NCI-H2029 treated with DMSO at 0.1 percent for 48 hours (cell line): Measurements from ENCODE around the gene AKAP6.
"Not testable (repeated sequence)": the region's sequence is repeated elsewhere in the genome, so short reads cannot be mapped to it uniquely, and the experiment has no call there.

Experiments
- DNase-seq: peaks from one replicate; lab custom pipeline; 2025; lab: John Stamatoyannopoulos, UW

Gene AKAP6

DNA sequence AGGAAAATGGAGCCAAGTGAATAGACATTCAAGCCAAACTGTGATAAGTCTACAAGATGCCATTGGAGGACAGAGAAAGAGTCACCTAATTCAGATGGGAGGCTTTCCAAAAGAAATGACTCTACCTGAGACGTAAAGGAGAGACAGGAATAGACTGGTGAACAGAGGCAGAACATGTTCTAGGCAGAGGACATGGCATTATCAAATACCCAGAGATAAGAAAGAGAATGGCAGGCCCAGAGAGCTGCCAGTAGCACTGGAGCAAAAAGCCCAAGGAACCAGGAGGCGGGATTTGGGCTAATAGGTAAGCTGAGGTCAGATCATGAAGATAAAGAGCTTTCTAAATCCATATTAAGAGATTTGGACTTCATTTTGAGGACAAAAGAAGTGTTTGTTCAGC, 207.1 kb downstream of the AKAP6 start:
- no peak for DNase-seq

DNA sequence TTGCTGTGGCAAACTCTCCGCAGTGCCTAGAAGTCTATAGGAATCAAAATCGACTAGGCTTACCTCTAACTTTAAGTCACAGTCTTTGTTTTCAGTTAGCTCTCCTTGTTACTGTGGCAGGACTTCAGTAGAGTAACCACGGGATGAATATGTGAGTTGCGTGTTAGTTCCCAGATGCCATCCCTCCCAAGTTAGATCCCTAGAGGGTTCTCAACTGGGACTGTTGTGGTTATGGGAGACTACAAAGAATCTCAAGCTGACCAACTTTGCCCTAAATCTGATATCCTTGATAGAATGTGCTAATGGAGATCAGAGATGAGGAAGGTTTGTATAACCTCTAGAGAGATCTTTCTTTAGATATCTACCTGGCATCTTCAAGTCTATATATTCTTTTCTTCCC, 208.1 kb downstream of the AKAP6 start:
- DNase-seq, result no peak

DNA sequence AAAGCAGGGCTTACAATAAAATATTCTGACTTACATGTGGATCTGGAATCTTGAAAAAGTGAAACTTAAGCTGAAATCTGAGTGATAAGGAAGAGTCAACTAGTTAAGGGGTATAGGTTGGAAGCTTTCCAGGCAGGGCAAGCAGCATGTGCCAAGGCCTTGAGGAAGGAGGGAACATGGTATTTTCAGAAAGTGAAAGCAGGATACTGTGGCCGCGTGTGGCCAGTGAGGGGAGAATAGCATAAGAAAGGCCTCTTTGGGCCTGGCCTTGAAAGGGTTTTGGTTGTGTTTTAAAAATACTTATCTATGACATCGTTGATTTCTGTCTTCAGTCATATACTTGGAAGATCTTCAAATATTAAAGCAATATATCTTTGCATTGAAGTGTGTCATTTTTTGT, 213.4 kb downstream of the AKAP6 start:
- peak; percentile 97 for DNase-seq

GRCh38 chr14:32545095-32545494, 216.0 kb downstream of the AKAP6 start:
- DNase-seq, result no peak

GRCh38 chr14:32545506-32546210, 216.6 kb downstream of the AKAP6 start:
- DNase-seq, result no peak

DNA sequence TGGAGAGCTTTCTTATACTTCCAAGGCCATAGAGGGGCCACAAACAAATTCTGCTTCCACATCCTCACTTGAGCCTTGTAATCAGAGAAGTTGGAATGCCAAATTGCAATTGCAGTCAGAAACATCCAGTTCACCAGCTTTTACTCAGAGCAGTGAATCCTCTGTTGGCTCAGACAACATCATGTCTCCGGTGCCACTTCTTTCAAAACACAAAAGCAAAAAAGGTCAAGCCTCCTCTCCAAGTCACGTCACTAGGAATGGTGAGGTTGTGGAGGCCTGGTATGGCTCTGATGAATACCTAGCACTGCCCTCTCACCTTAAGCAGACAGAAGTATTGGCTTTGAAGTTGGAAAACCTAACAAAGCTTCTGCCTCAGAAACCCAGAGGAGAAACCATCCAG, 217.1 kb downstream of the AKAP6 start:
- DNase-seq, result peak; percentile 72

- DNase-seq, result no peak
Observed at GRCh38 chr14:32552766-32553165, 223.7 kb downstream of the AKAP6 start.

- DNase-seq, result no peak
Observed at GRCh38 chr14:32559048-32559447, 229.9 kb downstream of the AKAP6 start.

DNA sequence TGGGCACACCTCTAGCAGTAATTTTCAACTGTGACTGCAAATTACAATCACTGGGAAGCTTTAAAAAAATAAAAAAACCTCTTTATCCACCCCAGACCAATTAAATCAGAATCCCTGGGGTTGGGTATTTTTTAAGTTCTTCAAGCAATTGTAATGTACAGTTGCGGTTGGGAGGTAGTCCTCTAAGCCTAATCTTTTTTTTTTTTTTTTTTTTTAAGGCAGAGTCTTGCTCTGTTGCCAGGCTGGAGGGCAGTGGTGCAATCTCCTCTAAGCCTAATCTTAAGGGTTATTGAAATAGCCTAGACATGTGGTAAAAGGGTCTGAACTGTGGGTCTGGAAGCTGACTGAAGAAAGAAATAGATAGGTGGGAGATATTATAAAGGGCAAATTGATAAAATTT, 230.5 kb downstream of the AKAP6 start:
- DNase-seq, result no peak

DNA sequence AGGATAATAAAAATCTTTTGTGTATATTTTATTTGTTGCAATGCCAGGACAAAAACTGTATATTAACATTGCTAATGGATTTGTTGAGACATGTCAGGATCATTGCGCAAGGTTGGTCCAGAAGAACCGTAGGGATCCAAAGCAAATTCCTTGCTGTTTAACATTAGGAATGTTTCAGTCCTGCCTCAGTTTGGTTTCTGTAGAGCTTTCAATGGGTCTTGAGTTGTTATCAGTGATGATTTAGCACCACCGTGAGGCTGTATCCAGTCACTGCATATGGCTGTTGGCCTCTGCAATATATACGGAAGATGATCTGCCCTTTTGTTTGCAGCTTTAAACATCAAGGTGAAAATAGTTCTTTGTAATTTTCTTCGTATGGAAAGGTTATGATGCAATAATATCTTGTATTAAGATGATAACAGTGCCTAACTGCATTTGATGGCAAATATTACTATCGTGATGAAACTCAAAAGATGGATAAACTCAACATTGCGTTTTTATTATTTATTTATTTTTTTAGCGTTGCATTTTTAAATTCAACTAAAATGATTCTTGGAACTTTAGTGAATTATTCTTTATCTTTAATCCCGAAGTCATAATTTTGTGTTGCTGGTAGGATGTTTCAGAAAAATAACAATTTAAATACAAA, 231.2 kb downstream of the AKAP6 start:
- peak; percentile 100 for DNase-seq

DNA sequence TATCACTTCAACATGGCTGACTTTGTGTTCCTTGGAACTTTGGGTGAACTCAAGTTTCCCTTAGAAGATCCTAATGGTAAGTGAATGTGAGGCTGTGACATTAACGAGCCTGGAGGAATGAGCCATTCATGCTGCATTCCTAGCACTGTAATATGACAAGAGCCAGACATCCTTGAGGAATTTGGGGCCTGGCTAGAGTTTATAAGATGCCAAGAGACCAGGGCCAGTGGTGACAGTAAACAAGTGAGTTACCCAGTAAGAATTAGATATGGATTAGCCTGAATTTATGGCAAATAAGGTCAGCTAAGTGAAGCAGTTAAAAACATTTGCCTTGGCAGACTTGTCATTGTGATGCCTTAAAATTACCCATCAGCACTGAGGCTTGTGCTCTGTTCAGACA, 232.4 kb downstream of the AKAP6 start:
- no peak for DNase-seq

GRCh38 chr14:32564596-32564995, 235.5 kb downstream of the AKAP6 start:
- no peak for DNase-seq

DNA sequence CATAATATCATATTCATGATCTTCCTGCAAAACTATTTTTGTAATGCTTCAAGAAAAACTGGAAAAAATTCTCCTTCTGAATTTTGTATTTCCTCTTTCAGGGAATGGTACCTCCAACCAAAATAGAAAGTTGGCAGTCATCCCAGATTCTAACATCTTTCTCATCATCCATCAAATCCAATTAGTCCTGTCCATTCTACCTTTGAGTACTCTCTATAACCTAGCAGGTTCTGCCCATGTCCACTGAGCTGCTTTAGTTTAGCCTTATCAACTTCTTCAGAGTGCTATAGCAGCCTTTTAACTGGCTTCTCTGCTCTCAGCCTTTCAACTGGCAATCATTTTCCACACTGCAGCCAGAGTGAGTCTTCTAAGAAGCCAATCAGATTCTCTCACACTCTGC, 236.2 kb downstream of the AKAP6 start:
- DNase-seq, result peak; percentile 95

DNA sequence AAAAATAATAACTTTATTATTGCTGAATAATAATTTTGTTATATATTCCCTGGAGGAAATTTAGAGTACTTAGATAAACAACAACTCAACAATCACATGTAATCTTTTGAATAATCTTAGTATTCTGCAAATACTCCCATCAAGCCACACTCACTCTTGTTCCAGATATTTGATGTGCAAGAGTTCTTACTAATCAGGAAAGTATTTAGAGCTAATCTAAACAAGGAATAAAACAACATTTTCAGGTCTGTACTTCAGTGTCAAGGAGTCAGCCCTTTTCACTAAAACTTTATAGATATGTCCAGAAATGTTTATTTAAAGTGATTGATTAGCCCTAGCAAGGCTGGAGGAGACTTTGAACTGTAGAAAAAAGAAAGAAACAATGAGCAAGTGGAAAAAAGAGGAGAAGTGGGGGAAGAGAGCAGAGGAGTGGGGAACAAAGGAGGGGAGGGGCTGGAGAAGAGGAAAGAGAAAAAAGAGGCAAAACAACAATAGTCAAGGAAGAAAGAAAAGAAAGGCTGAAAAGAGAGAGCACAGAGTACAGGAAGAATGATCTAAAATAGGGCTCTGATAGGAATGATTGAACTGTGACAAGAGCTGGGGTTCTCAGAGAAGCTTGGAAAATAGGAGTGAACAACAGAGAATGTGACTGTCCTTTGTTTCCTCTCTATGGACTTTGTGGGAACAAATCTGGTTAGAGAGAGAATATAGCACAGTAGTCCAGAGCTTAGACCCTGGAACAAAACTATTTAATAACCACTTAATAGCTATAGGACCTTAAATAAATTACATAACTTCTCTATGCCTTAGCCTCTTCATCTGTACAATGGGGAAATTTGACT, 238.7 kb downstream of the AKAP6 start:
- no peak for DNase-seq

GRCh38 chr14:32571551-32571950, 242.5 kb downstream of the AKAP6 start:
- no peak for DNase-seq

DNA sequence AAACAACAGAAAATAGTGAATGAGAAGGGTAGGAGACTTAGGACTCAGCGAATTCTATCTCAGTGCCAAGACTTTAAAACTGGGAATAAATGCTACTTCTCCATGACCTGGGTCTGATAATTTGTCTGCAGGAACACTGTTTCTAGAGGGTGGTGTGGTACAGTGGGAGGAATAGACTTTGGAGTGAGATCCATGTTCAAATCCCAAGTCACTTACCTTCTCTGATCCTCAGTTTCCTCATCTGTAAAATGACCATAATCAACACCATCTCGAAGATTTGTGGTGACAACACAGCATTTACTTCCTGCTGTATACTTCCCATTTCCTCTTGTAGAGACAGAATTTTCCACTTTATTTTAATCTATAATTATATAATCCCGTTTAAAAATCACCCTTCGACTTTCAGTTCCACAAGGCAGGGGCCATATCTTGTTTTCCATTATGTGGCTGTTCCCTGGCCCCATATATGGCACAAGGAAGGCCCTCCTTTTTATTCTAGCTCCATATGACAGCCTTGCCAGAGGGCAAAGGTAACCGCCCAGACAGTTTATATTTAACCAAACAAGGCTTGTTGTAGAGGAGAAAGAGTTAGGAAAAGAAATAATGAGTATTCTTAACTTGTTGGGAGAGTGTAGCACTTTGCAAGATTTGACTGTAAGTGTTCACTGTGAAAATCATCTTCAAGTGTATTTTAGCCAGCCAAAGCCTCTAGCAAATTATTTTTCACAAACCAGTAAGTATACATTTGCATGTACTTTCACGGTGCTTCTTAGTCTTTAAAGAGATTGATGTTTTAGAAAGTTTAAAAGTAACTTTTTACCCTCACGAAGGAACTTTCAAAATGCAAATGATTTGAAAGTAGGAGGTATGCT, 243.1 kb downstream of the AKAP6 start:
- no peak for DNase-seq

GRCh38 chr14:32572867-32573150, 243.7 kb downstream of the AKAP6 start:
- no peak for DNase-seq

DNA sequence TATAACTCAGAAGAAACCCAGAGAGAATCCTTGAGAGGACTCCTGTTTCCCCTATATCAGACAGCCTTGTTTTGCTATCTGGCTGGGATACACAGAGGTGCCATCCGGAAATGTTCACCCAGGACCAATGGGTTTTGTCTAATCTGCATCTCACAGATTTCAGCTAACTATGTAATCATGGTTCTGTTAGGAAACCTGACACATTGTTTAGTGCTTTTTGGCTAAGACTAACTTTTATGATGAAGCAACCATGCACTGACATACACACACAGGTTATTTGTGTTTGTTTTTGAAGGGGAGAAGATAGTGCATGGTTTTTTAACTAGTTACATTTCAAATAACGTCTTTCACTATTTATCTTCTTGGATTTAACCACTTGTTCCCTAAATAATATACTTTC, 245.2 kb downstream of the AKAP6 start:
- no peak for DNase-seq

DNA sequence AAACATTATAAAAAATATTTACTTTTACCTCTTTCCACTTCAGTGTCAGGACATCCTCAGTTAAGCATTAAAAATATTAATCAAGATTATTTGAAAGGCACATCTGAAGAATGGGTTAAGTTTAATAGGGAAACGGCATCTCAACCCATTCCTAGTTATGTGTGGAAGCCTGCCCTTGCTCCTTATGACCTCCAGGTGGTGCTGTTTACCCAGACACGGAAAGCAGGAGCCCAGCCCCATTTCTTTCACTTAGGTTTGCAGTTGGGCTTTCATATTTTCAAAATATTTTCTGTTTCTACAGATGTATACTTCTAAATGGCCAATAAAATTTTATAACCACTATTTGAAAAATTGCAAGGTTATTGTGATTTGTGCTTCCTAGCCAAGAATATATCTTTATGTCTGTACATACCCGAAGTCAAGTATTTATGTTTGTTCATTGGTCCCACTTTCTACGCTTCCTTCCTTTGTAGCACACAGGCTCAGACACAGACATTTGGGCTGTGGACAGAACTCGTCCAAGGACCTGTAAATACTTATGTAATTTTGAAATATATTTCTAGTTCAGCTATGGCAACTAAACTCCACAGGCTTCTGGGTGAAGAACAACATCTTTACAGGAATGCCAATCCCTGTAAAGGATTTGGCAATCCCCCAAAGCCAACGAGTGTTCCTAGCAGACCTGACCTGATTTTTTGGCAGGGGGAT, 247.1 kb downstream of the AKAP6 start:
- DNase-seq, result peak; percentile 99

DNA sequence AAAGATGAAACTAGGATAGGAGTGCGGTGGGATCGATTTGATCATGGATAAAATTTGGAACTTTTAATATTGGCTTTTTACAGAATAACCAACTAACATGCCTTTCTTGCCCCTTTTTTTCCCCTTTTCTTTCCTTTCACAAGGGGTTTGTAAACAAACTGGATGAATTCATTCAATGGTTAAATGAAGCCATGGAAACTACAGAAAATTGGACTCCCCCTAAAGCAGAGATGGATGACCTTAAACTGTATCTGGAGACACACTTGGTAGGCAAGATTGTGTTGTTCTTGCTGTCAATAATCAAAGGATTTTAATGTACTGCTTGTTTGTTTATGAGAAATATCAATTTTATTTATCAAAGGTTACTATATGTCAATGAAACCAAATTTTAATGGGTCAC, 247.9 kb downstream of the AKAP6 start:
- DNase-seq, result no peak

GRCh38 chr14:32578181-32578580, 249.1 kb downstream of the AKAP6 start:
- DNase-seq, result no peak

GRCh38 chr14:32583427-32583826, 254.3 kb downstream of the AKAP6 start:
- not testable (repeated sequence) for DNase-seq
